HG03460 (cell line): ENCODE data around the gene ATXN7L3.
A peak's percentile ranks its signal among the peaks of the same experiment; 100 is the strongest.

Source experiments
- ATAC-seq: cut with Tn5 transposase; IDR thresholded peaks from one replicate; pipeline ENCODE4 v1.9.1; 2021; ENCODE audit not compliant: unreplicated experiment

ATXN7L3 gene

GRCh38 chr17:44202756-44203155 lies 3.1 kb upstream of the ATXN7L3 start:
- ATAC-seq: no peak

GRCh38 chr17:44200478-44201155 lies 933 bp upstream of the ATXN7L3 start:
- no peak for ATAC-seq

GRCh38 chr17:44198721-44199552 lies 747 bp downstream of the ATXN7L3 start:
- ATAC-seq: peak; percentile 17

GRCh38 chr17:44197980-44198720 lies 1.5 kb downstream of the ATXN7L3 start:
- no peak for ATAC-seq

- ATAC-seq: no peak
These were observed 2.6 kb downstream of the ATXN7L3 start for GRCh38 chr17:44197107-44197506.

- no peak for ATAC-seq
These were observed 6.2 kb downstream of the ATXN7L3 start for GRCh38 chr17:44193326-44194084.

GRCh38 chr17:44192750-44193149 lies 6.9 kb downstream of the ATXN7L3 start:
- no peak for ATAC-seq

GRCh38 chr17:44191941-44192496 lies 7.7 kb downstream of the ATXN7L3 start:
- ATAC-seq: no peak

- ATAC-seq: no peak
These were observed 8.3 kb downstream of the ATXN7L3 start for GRCh38 chr17:44191369-44191768.

GRCh38 chr17:44190481-44190880 lies 9.2 kb downstream of the ATXN7L3 start:
- no peak for ATAC-seq

- no peak for ATAC-seq
These were observed 10.9 kb downstream of the ATXN7L3 start for GRCh38 chr17:44188576-44189403.

GRCh38 chr17:44187131-44187899 lies 12.4 kb downstream of the ATXN7L3 start:
- ATAC-seq: peak; percentile 38

- ATAC-seq: peak; percentile 81
These were observed 13.2 kb downstream of the ATXN7L3 start, which contains the start of gene TMUB2 for GRCh38 chr17:44186307-44187130. TSS of gene TMUB2 (plus strand) at chr17:44186972. CDS start at chr17:44187709, 737 bp downstream.

- no peak for ATAC-seq
These were observed 15.4 kb downstream of the ATXN7L3 start for GRCh38 chr17:44184212-44184810.

- ATAC-seq: no peak
These were observed 16.7 kb downstream of the ATXN7L3 start for GRCh38 chr17:44183024-44183423.

GRCh38 chr17:44178133-44178532 lies 21.6 kb downstream of the ATXN7L3 start:
- ATAC-seq: no peak

GRCh38 chr17:44177640-44178039 lies 22.0 kb downstream of the ATXN7L3 start:
- ATAC-seq: no peak
